Activated CD8-positive, alpha-beta T cell treated with anti-CD3 and anti-CD28 coated beads for 36 hours (primary cell): ENCODE data around the gene PRRC2B. TPM values are rescaled to one million over a fixed set of nuclear protein-coding genes. Genes with fewer than 3 reads are reported as not detected.
"Not testable (repeated sequence)": the region's sequence is repeated elsewhere in the genome, so short reads cannot be mapped to it uniquely, and the experiment has no call there.

ENCODE experiments used
- ATAC-seq: fragments of 200-7000 bp; cut with Tn5 transposase; one replicate; pipeline ENCODE4 v1.10.0; 2021; ENCODE audit warnings: mild to moderate bottlenecking, moderate library complexity
- CTCF ChIA-PET: fragments of 350-600 bp; sonication (Branson Sonifier 250); formaldehyde crosslinking; loops from one replicate; lab custom pipeline; 2021; ENCODE audit warnings: antibody characterized with exemption; lab: Charles Lee
- POLR2A ChIA-PET: fragments of 350-600 bp; sonication (Branson Sonifier 250); formaldehyde crosslinking; loops from one replicate; lab custom pipeline; 2021; ENCODE audit warnings: antibody characterized with exemption; lab: Charles Lee
- DNase-seq: peaks from one replicate; pipeline ENCODE4 v3.0.0-alpha.2; 2020
- H3K27ac Mint-ChIP-seq: one replicate; pipeline ENCODE4 v1.8.0; 2021; ENCODE audit warnings: mild to moderate bottlenecking, mixed read lengths
- H3K27me3 Mint-ChIP-seq: one replicate; pipeline ENCODE4 v1.8.0; 2021; ENCODE audit warnings: mixed read lengths
- H3K36me3 Mint-ChIP-seq: one replicate; pipeline ENCODE4 v1.8.0; 2021; ENCODE audit warnings: low read depth, mixed read lengths
- H3K4me1 Mint-ChIP-seq: one replicate; pipeline ENCODE4 v1.8.0; 2021; ENCODE audit warnings: low read depth, mixed read lengths
- H3K4me3 Mint-ChIP-seq: one replicate; pipeline ENCODE4 v1.8.0; 2021; ENCODE audit warnings: mild to moderate bottlenecking, moderate library complexity, mixed read lengths
- H3K9me3 Mint-ChIP-seq: one replicate; pipeline ENCODE4 v1.8.0; 2021; ENCODE audit warnings: mixed read lengths
- intact Hi-C: fragments of 100-400 bp; cut with micrococcal nuclease; formaldehyde crosslinking; loops from one replicate; pipeline ENCODE4 v1.10.0; 2022
- total RNA-seq, 2 experiments: library from RNA; stranded (reverse); gene quantifications; one replicate each; pipeline ENCODE4 v1.2.3, GENCODE V29; 2021
- TF ChIP-seq, protein P1 (sequence below): fragments of 200-600 bp; IDR thresholded peaks from one replicate; pipeline ENCODE4 v1.8.0; 2022; ENCODE audit warnings: antibody characterized with exemption, mild to moderate bottlenecking

Gene PRRC2B
- total RNA-seq, 2 experiments from 2014 or later = 134 to 141 TPM

DNA sequence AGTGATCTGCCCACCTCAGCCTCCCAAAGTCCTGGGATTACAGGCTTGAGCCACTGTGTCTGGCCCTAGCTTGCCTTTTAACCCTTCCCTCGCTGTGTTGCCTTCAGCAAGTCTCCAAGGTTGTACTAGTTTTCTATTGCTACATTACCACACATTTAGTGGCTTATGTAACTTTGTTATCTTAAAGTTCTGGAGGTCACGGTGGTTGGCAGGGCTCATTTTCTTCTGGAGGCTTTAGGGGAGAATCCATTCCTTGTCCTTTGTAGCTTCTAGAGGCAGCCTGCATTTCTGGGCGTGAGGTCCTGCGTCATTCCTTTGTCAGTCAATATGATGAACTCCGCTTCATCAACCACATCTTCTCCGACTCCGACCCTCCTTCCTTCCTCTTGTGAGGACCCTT is 2.9 kb upstream of the PRRC2B start:
- no peaks in the 10 kb centered on the region for H3K27me3 Mint-ChIP-seq
- peaks cover 7% of the 10 kb centered on the region for H3K36me3 Mint-ChIP-seq
- ATAC-seq = no peak
- H3K27ac Mint-ChIP-seq = no peak overlapping the region
- POLR2A ChIA-PET = interaction anchor here (1.2 kb wide), 1 partner anchor 12 kb away, joined by 3 read pairs; no protein-coding TSS in a partner anchor
- CTCF ChIA-PET = interaction anchor here (0.7 to 1.3 kb wide), 2 partner anchors 94 to 333 kb away, joined by 3 to 4 read pairs; no protein-coding TSS in a partner anchor
- H3K4me3 Mint-ChIP-seq = no peak overlapping the region
- TF ChIP-seq, protein P1, sequence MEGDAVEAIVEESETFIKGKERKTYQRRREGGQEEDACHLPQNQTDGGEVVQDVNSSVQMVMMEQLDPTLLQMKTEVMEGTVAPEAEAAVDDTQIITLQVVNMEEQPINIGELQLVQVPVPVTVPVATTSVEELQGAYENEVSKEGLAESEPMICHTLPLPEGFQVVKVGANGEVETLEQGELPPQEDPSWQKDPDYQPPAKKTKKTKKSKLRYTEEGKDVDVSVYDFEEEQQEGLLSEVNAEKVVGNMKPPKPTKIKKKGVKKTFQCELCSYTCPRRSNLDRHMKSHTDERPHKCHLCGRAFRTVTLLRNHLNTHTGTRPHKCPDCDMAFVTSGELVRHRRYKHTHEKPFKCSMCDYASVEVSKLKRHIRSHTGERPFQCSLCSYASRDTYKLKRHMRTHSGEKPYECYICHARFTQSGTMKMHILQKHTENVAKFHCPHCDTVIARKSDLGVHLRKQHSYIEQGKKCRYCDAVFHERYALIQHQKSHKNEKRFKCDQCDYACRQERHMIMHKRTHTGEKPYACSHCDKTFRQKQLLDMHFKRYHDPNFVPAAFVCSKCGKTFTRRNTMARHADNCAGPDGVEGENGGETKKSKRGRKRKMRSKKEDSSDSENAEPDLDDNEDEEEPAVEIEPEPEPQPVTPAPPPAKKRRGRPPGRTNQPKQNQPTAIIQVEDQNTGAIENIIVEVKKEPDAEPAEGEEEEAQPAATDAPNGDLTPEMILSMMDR = no peak
- H3K9me3 Mint-ChIP-seq = no peaks in the 10 kb centered on the region
- intact Hi-C loops = no loop called here
- H3K4me1 Mint-ChIP-seq = peaks cover 15% of the 10 kb centered on the region
- DNase-seq = no peak

DNA sequence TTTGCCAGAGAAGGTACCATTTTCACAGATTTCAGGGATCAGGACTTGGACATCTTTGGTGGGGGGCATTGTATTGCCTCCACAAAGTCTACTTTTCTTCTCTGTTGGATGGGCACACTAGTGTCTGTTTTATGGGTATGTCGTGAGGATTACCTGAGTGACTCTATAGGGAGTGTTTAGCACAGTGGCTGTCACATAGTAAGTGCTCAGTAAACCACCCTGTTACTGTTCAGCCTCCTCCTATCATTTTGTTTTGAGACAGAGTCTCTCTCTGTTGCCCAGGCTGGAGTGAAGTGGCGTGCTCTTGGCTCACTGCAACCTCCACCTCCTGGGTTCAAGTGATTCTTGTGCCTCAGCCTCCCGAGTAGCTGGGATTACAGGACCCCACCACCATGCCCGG is 2.4 kb upstream of the PRRC2B start:
- Mint-ChIP-seq H3K4me3 (no peak overlapping the region), H3K27ac (no peak overlapping the region), H3K36me3 (peaks cover 8% of the 10 kb centered on the region), H3K27me3 (no peaks in the 10 kb centered on the region), H3K4me1 (peaks cover 19% of the 10 kb centered on the region), H3K9me3 (no peaks in the 10 kb centered on the region)
- ChIA-PET POLR2A (interaction anchor here (1.2 kb wide), 1 partner anchor 12 kb away, joined by 3 read pairs; no protein-coding TSS in a partner anchor), CTCF (interaction anchor here (0.7 to 1.3 kb wide), 2 partner anchors 93 to 333 kb away, joined by 3 to 4 read pairs; no protein-coding TSS in a partner anchor)
- TF ChIP-seq, protein P1 = no peak
- intact Hi-C loops = no loop called here
- DNase-seq (no peak), ATAC-seq (no peak)

DNA sequence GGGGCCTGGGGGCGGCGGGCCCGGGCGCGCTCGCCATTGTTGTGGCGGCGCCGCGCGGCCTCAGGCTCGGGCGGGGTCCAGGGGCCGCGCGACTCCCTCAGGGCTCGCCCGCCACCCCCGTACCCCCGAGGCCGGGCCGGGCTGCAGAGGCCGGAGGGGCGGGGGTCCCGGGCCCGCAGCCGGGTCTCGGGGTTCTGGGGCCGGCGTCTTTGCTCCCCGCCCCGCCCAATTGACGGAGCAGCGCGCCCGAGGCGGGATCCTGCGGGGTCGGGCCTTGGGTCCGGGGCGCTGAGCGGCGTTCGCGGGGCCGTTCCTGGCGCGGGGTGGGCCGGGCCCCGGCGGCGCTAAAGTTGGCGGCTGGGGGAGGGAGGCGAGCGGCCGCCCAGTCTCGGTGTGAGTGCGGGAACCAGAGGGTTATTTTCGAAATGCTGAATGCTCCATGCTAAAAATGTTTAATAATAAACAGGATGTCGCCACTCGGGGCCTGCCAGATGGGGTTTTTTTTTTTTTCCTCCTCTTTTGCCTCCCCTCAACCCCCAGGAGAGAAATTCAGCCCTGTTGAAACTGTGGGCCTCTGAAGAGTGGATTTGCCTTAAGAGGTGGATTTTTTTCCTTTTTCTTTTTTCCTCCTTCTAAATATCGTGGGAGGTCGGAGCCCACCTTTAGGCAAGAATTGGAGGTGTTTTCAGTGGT is 724 bp downstream of the PRRC2B start:
- H3K36me3 Mint-ChIP-seq = peaks cover 17% of the 10 kb centered on the region
- ATAC-seq = peak; percentile 18
- no peaks in the 10 kb centered on the region for H3K27me3 Mint-ChIP-seq
- intact Hi-C loops = no loop called here
- ChIA-PET POLR2A (interaction anchor here (1.0 kb wide), 3 partner anchors 10 to 16 kb away, joined by 3 to 11 read pairs (median 3); no protein-coding TSS in a partner anchor), CTCF (no interaction called here)
- H3K4me1 Mint-ChIP-seq = peaks cover 45% of the 10 kb centered on the region
- H3K27ac Mint-ChIP-seq = peak overlapping the region; percentile 95
- H3K4me3 Mint-ChIP-seq = peak overlapping the region; percentile 95
- no peaks in the 10 kb centered on the region for H3K9me3 Mint-ChIP-seq
- TF ChIP-seq, protein P1 = no peak
- DNase-seq = peak; percentile 62

DNA sequence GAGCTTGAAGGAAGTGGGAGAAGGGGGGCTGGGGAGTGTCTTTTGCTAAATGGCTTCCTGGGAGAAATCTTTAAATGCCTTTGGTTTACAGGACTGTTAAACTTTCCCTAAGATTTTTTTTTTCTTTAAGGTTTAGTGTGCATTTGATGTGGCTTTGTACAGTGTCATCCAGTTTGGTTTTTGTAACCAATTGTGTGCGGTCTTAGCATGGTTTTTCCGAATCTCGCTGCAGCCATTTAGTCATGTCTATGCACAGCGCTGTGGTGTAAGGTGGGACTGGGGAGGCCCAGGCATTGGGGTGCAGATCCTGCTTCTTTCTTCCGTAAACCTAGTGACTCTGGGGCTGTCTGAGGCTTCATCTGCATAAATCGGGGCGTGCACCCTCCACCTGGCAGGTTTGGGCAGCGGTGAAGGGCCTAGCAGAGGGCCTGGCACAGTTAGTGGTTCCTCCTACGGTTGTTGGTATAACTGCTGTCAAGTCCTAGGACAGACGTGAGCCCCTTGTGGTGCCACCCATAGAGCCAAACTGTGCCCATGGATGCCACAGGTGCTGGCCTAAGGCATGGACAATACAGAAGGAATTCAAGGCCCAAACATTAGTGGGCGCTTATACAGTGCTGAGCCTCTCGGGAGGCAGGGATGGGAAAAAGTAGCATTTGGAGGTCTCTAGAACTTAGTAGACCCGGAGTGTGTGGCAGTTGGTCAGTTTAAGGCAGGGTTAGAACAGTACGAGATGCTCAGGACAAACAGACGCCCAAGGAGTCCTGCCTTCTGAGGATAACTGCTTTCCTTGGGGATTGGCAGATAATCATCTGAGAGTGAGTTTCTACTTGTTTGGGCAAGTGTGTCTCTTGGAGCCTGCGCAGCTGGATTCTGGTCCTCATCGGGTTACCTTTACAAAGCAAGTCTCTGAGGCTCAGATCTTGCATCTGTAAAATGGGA is 1.5 kb downstream of the PRRC2B start:
- H3K36me3 Mint-ChIP-seq = peaks cover 23% of the 10 kb centered on the region
- H3K4me3 Mint-ChIP-seq = peak overlapping the region; percentile 95
- H3K4me1 Mint-ChIP-seq = peaks cover 53% of the 10 kb centered on the region
- intact Hi-C loops = no loop called here
- ATAC-seq (peak; percentile 71), DNase-seq (peak; percentile 87)
- ChIA-PET CTCF (interaction anchor here (2.0 kb wide), 1 partner anchor 10 kb away, joined by 10 read pairs; no protein-coding TSS in a partner anchor), POLR2A (interaction anchor here (1.0 to 4.4 kb wide), 4 partner anchors 9 to 17 kb away, joined by 3 to 59 read pairs (median 7); no protein-coding TSS in a partner anchor)
- H3K27ac Mint-ChIP-seq = peak overlapping the region; percentile 95
- TF ChIP-seq, protein P1 = no peak
- H3K27me3 Mint-ChIP-seq = no peaks in the 10 kb centered on the region
- no peaks in the 10 kb centered on the region for H3K9me3 Mint-ChIP-seq

DNA sequence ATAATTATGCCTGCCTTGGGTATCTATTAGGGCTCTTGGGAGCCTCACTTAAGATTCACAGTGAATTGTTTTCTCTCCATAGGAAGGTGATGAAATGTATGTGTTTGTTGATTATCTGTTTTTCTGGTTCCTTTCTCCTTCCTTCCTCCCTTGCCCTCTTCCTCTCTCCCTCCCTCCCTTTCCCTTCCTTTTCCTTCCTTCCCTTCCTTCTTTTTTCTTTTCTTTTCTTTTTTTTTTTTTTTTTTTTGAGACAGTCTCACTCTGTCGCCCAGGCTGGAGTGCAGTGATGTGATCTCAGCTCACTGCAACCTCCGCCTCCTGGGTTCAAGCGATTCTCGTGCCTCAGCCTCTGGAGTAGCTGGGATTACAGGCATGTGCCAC is 2.2 kb downstream of the PRRC2B start:
- ChIA-PET CTCF (interaction anchor here (0.8 to 2.6 kb wide), 4 partner anchors 9 to 218 kb away, joined by 3 to 11 read pairs (median 6); no protein-coding TSS in a partner anchor), POLR2A (interaction anchor here (1.0 to 4.4 kb wide), 8 partner anchors 11 to 271 kb away, joined by 3 to 59 read pairs (median 6); partner anchors contain the start of gene NUP214)
- H3K27me3 Mint-ChIP-seq, H3K9me3 Mint-ChIP-seq, DNase-seq, intact Hi-C loops, ATAC-seq: not testable (repeated sequence)
- H3K4me1 Mint-ChIP-seq = peaks cover 60% of the 10 kb centered on the region
- peaks cover 26% of the 10 kb centered on the region for H3K36me3 Mint-ChIP-seq
- H3K4me3 Mint-ChIP-seq = peak overlapping the region; percentile 95
- peak overlapping the region; percentile 95 for H3K27ac Mint-ChIP-seq
